Activated naive CD4-positive, alpha-beta T cell treated with anti-CD3 and anti-CD28 coated beads for 36 hours (primary cell): Measurements from ENCODE around the gene BBLN. TPM values are rescaled to one million over a fixed set of nuclear protein-coding genes. Genes with fewer than 3 reads are reported as not detected.
"Not testable (repeated sequence)": the region's sequence is repeated elsewhere in the genome, so short reads cannot be mapped to it uniquely, and the experiment has no call there.

ENCODE experiments used
- CTCF ChIA-PET: fragments of 350-600 bp; sonication (Branson Sonifier 250); formaldehyde crosslinking; loops from one replicate; lab custom pipeline; 2021; ENCODE audit warnings: antibody characterized with exemption; lab: Charles Lee
- DNase-seq: peaks from one replicate; pipeline ENCODE4 v3.0.0-alpha.2; 2020
- H3K27ac Mint-ChIP-seq: one replicate; pipeline ENCODE4 v1.8.0; 2021; ENCODE audit warnings: mild to moderate bottlenecking, mixed read lengths
- H3K27me3 Mint-ChIP-seq: one replicate; pipeline ENCODE4 v1.8.0; 2021; ENCODE audit warnings: low read depth, mixed read lengths
- H3K36me3 Mint-ChIP-seq: one replicate; pipeline ENCODE4 v1.8.0; 2021; ENCODE audit warnings: low read depth, mixed read lengths
- H3K4me1 Mint-ChIP-seq: one replicate; pipeline ENCODE4 v1.8.0; 2021; ENCODE audit warnings: low read depth, mixed read lengths
- H3K4me3 Mint-ChIP-seq: one replicate; pipeline ENCODE4 v1.8.0; 2021; ENCODE audit warnings: mild to moderate bottlenecking, moderate library complexity, mixed read lengths
- H3K9me3 Mint-ChIP-seq: one replicate; pipeline ENCODE4 v1.8.0; 2021; ENCODE audit warnings: mixed read lengths
- intact Hi-C: fragments of 100-400 bp; cut with micrococcal nuclease; formaldehyde crosslinking; loops from one replicate; pipeline ENCODE4 v1.15.1; 2023
- total RNA-seq, 2 experiments: library from RNA; stranded (reverse); gene quantifications; one replicate each; pipeline ENCODE4 v1.2.3, GENCODE V29; 2021

Gene BBLN
- total RNA-seq, 2 experiments from 2014 or later: 73.3 to 77.7 TPM

DNA sequence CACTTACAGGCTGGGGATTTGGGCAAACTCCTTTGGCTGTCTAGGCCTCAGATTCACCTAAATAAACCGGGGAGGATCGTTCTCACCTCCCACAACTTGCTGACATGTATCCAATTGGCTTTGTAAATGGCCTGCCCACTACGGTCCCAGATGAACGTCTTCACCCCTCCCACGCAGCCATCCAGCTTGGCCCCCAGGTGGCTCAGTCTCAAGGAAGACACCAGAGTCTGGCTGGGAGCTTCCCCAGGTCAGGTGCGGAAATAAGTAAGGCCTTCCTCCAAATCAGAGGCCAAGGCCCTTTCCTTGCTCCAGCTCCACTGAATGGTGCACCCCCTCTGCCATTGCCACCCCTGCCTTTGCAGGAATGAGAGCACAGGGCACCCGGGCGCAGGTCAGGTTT, 19.9 kb downstream of the BBLN start:
- H3K36me3 Mint-ChIP-seq: peaks cover 31% of the 10 kb centered on the region
- peaks cover 4% of the 10 kb centered on the region for H3K9me3 Mint-ChIP-seq
- no peak overlapping the region for H3K4me3 Mint-ChIP-seq
- no peak overlapping the region for H3K27ac Mint-ChIP-seq
- no peaks in the 10 kb centered on the region for H3K27me3 Mint-ChIP-seq
- CTCF ChIA-PET: interaction anchor here (0.6 kb wide), 1 partner anchor 15 kb away, joined by 5 read pairs; no protein-coding TSS in a partner anchor
- intact Hi-C loops: no loop called here
- peaks cover 2% of the 10 kb centered on the region for H3K4me1 Mint-ChIP-seq
- no peak for DNase-seq

DNA sequence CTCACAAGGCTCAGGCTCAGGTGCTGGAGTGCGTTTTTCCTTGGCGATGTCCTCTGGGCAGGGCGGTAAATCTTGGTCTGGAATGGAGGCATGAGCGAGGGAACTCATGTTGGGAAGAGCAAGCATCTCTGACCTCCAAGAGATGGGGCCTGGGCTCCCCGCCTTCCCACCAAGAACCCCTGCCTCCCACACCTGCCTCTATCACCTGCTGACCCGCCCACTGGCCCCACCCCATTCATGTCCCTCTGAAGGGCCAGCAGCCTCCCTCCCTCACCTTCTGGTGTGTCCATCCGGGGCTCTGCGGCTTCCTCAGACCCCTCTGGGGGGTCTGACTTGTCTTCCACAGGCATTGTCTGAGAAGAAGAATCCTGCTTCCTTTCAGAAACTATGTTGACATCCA, 20.4 kb downstream of the BBLN start:
- H3K27ac Mint-ChIP-seq: no peak overlapping the region
- peaks cover 2% of the 10 kb centered on the region for H3K4me1 Mint-ChIP-seq
- CTCF ChIA-PET: interaction anchor here (0.6 kb wide), 1 partner anchor 15 kb away, joined by 5 read pairs; no protein-coding TSS in a partner anchor
- intact Hi-C loops: no loop called here
- peaks cover 4% of the 10 kb centered on the region for H3K9me3 Mint-ChIP-seq
- H3K36me3 Mint-ChIP-seq: peaks cover 31% of the 10 kb centered on the region
- no peak for DNase-seq
- H3K27me3 Mint-ChIP-seq: no peaks in the 10 kb centered on the region
- H3K4me3 Mint-ChIP-seq: no peak overlapping the region

DNA sequence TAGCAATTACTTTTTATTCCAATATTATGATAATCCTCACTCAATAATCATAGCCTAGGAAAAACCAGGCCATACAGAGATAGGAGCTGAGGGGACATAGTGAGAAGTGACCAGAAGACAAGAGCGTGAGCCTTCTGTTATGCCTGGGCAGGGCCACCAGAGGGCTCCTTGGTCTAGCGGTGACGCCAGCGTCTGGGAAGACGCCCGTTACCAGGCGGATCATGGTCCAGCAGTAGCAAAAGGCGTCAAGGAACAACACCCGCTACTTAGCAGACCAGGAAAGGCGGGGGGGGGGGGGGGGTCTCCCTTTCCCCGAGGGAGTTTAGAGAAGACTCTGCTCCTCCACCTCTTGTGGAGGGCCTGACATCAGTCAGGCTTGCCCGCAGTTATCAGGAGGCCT, 21.4 kb downstream of the BBLN start:
- H3K27ac Mint-ChIP-seq, H3K9me3 Mint-ChIP-seq, H3K4me1 Mint-ChIP-seq, CTCF ChIA-PET, H3K27me3 Mint-ChIP-seq, DNase-seq, intact Hi-C loops, H3K4me3 Mint-ChIP-seq: not testable (repeated sequence)
- peaks cover 38% of the 10 kb centered on the region for H3K36me3 Mint-ChIP-seq

DNA sequence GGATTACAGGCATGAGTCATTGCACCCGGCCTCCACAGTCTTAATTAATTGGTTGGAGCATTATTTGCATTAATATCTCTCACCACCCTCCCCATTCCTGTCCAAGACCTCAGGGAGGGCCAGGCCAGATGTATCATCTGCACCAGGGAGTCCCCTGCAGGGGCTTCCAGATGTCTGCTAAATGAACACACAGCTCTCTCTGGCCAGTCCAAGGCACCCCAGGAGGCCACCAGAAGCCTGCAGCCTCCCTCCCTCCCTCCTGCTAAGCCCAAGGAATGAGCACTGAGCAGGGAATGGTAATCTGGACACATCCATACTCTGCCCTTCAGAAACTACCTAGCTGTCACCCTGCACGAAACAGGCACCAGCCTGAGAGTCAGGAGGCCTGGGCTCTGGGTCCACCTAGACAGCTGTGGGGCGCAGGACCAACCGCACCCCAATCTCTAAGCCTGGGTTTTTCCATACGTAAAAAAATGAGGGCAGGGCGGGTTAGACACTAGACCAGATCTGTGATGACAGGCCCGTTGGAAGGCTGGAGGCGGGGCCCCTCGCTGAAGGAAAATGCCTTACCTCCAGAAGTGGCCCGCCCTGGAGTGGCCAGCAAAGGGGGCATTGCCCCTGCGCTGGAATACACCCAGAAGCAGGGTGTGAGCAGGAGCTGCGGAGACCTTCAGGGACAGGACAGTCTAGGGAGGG, 23.0 kb downstream of the BBLN start:
- Mint-ChIP-seq H3K9me3 (peaks cover 4% of the 10 kb centered on the region), H3K27me3 (no peaks in the 10 kb centered on the region), H3K36me3 (peaks cover 38% of the 10 kb centered on the region), H3K4me1 (peaks cover 2% of the 10 kb centered on the region), H3K4me3 (no peak overlapping the region), H3K27ac (no peak overlapping the region)
- intact Hi-C loops: no loop called here
- no peak for DNase-seq
- CTCF ChIA-PET: interaction anchor here (0.6 to 0.7 kb wide), 2 partner anchors 8 to 339 kb away, joined by 3 read pairs; no protein-coding TSS in a partner anchor

DNA sequence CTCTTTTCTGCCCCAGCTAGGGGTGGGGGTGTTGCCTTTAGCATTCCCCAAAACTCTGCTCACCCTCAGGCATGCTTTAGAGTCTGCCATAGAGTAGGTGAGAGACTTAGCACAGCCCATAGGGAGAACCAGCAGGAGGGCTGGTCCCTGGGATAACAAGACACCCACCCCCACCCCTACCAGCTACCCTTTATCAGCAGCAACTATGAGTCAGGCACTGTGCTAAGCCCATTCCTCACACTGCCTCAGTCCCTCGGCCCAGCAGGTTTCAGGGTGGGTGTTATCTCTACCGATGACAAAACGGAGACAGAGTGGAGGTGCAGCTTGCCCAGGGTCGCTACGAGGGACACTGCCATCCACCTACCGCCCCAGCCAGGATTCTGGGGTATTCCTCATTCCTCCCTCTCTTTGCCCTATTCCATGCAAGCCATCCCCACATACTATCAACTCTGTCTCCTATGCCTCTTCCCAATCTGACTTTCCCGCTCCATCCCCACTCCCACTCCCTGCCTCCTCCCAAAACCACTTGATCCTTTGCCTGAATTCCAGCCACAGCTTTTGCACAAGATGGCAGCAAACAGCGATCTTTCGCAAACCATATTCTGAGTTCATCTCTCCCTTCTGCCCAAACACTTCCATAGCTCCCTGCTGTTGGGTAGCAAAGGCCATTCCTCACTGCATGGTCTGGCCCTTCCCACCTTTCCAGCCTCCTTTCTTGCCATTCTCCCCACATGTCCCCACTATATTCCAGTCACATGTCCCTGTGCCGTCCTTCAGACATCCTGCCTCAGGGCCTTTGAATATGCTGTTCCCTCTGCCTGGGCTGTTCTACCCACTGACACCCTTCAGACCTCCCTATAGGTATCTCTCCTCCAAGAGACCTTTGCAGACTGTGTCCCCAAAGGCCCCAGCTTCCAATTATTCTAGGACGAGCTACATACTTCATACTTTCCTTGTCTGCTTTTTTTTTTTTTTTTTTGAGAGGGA, 26.2 kb downstream of the BBLN start:
- Mint-ChIP-seq H3K36me3 (peaks cover 18% of the 10 kb centered on the region), H3K27me3 (no peaks in the 10 kb centered on the region), H3K4me3 (no peak overlapping the region), H3K4me1 (peaks cover 19% of the 10 kb centered on the region), H3K9me3 (no peaks in the 10 kb centered on the region), H3K27ac (peak overlapping the region; percentile 27)
- CTCF ChIA-PET: interaction anchor here (0.6 kb wide), 1 partner anchor 16 kb away, joined by 3 read pairs; no protein-coding TSS in a partner anchor
- intact Hi-C loops: no loop called here
- no peak for DNase-seq

DNA sequence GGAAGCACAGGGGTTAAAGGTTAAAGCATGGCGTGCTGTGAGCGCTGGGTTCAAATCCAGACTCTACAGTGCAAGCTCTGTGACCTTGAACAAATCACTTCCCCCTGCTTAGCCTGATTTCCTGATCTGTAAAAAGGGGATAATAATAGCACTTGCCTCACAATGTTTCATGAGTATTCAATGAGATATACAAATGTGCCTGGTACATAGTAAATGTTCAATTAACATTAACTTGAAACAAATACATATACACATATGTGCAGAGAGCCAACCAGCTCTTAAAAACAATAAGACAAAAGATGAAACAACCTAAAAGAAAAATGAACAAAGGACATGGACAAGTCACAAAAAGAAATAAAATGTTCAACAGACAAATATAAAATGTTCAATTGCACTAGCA, 27.3 kb downstream of the BBLN start:
- H3K27me3 Mint-ChIP-seq: no peaks in the 10 kb centered on the region
- CTCF ChIA-PET: interaction anchor here (0.8 kb wide), 1 partner anchor 11 kb away, joined by 4 read pairs; no protein-coding TSS in a partner anchor
- intact Hi-C loops: no loop called here
- H3K4me3 Mint-ChIP-seq: no peak overlapping the region
- DNase-seq: no peak
- peaks cover 23% of the 10 kb centered on the region for H3K4me1 Mint-ChIP-seq
- peaks cover 17% of the 10 kb centered on the region for H3K36me3 Mint-ChIP-seq
- H3K27ac Mint-ChIP-seq: no peak overlapping the region
- H3K9me3 Mint-ChIP-seq: no peaks in the 10 kb centered on the region

DNA sequence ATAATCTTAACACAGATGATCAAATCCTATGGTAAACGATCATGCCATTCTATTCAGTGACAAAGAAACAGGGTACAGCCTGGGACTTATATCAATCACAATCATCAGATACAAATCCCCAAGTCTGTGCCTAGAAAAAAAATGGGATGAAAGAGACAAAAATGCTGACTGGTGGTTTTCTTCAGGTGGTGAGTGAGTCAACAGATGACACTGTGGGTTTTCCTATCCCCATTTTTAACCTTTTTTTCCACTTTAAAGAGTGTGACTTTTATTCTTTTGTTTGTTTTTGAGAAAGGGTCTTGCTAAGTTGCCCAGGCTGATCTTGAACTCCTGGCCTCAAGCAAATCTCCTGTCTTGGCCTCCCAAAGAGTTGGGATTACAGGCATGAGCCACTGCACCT, 28.1 kb downstream of the BBLN start:
- H3K27ac Mint-ChIP-seq: no peak overlapping the region
- no peak for DNase-seq
- H3K4me1 Mint-ChIP-seq: peaks cover 23% of the 10 kb centered on the region
- peaks cover 11% of the 10 kb centered on the region for H3K36me3 Mint-ChIP-seq
- H3K4me3 Mint-ChIP-seq: no peak overlapping the region
- H3K27me3 Mint-ChIP-seq: no peaks in the 10 kb centered on the region
- intact Hi-C loops: no loop called here
- H3K9me3 Mint-ChIP-seq: no peaks in the 10 kb centered on the region
- CTCF ChIA-PET: no interaction called here

DNA sequence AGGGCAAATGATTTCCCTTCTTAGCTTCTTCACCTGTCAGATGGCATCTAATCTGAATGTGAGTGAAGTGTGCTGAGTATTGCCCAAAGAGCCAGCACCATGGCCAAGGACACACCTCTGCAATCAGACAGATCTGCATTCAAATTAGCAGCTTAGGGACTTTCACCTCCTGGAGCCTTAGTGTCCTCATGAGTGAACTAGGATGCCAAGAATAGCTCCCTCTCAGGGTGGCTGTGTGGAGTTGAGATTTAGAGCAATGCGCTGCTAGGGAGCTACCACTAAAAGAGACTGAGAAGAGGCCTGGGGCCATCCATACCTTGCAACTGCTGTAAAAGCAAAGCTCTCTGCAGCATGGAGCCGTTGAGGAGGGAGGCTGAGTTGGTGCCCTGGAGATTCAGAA, 29.9 kb downstream of the BBLN start:
- peaks cover 11% of the 10 kb centered on the region for H3K36me3 Mint-ChIP-seq
- peak overlapping the region; percentile 96 for H3K4me3 Mint-ChIP-seq
- H3K27me3 Mint-ChIP-seq: no peaks in the 10 kb centered on the region
- peak overlapping the region; percentile 11 for H3K27ac Mint-ChIP-seq
- intact Hi-C loops: loop anchor here (2.0 to 5.0 kb wide), 2 partner anchors 61 to 87 kb away; partner anchors contain the start of genes GOLGA2 and SWI5
- CTCF ChIA-PET: interaction anchor here (0.7 to 1.6 kb wide), 9 partner anchors 10 to 172 kb away, joined by 3 to 6 read pairs (median 3); no protein-coding TSS in a partner anchor
- H3K4me1 Mint-ChIP-seq: peaks cover 21% of the 10 kb centered on the region
- H3K9me3 Mint-ChIP-seq: no peaks in the 10 kb centered on the region
- no peak for DNase-seq

DNA sequence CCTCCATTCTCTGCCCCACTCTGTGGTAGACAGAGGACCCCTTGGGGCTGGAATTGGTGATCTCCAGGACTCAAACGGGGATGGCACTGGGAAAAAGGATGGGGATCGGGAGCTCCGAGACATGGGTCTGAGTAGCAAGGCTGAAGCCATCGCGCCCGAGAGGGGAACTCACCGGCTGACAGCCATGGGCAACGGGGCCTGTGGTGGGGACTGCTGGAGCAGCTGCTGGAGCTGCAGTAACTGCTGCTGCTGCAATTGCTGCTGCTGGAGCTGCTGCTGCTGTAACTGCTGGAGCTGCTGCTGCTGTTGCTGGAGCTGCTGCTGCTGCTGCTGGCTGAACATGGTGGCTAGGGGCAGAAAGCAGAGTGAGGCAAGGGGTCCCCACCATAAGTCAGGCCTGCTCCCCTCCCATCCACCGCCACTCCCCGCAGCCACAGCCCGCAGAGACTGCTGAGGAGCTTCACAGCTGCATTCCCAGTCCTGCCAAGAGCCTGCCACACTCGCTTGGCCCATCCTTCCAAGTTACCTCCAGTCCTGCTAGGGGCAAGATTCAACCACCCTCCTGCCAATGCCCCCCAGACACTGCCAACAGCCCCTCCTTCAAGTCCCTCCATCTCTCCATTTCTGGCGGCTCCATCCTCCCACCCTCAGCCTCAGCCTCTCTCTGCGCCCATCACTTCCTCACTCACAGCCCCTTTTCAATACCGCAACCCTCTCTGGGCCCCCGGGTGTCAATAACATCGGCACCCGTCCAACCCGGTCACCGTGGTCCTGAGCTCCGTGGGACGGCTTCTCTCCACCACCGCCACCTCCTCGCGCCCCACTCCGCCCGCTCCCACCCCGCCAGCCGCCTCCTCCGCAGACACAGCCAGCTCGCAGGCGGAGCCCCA, 30.7 kb downstream of the BBLN start:
- peaks cover 10% of the 10 kb centered on the region for H3K36me3 Mint-ChIP-seq
- CTCF ChIA-PET: interaction anchor here (0.6 to 1.6 kb wide), 13 partner anchors 9 to 247 kb away, joined by 3 to 6 read pairs (median 3); no protein-coding TSS in a partner anchor
- intact Hi-C loops: loop anchor here (1.0 to 5.0 kb wide), 3 partner anchors 30 to 87 kb away; partner anchors contain the start of genes BBLN, GOLGA2 and SWI5
- H3K27me3 Mint-ChIP-seq: no peaks in the 10 kb centered on the region
- H3K27ac Mint-ChIP-seq: peak overlapping the region; percentile 83
- peaks cover 21% of the 10 kb centered on the region for H3K4me1 Mint-ChIP-seq
- peak; percentile 37 for DNase-seq
- H3K9me3 Mint-ChIP-seq: no peaks in the 10 kb centered on the region
- H3K4me3 Mint-ChIP-seq: peak overlapping the region; percentile 96

DNA sequence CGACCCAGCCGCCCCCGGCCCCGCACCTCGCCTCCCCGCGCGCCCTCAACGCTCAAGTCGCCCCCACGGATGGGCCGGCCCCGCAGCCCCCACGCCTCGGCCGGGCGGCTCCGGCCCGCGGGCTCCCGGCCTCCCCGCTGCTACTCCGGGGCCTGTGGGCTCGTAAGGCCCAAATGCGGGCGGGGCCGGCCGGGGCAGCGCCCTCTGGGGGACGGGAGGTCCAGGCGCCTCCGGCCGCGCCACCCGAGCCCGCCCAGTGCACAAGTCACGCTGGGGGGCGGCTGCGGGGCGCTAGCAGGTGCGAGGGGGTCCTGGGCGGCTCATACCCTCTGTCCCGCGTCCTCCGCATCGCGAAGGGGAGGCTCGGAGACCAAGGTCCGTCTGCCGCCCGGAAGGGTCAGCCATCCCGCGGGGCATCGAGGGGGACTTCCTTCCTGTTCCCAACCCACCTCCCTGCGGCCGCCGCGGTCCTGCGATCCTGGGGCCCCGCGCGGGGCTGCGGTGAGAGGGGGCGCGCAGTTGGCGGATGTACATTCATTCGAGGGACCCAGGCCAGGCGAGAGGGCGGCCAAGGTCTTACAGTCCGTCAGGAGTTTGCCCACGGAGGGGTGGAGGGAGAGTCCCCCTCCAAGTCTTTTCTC, 31.5 kb downstream of the BBLN start, which contains the start of gene CIZ1:
Gene CIZ1, minus strand, starts transcription at position 167 of the 641 bp plus-strand sequence. CDS start 715 bp downstream, outside the sequence.
- Mint-ChIP-seq H3K27ac (peak within 1 kb of the TSS; percentile 83), H3K4me3 (peak within 1 kb of the TSS; percentile 96)
- intact Hi-C loops: loop anchor here (1.0 to 5.0 kb wide), 6 partner anchors 27 to 265 kb away; partner anchors contain the start of genes BBLN, GOLGA2, ODF2 and SLC27A4

More for the DNA sequence above, 31.5 kb downstream of the BBLN start, which contains the start of gene CIZ1:
- H3K4me1 Mint-ChIP-seq: peaks cover 21% of the 10 kb centered on the region
- CTCF ChIA-PET: interaction anchor here (1.0 to 1.6 kb wide), 8 partner anchors 8 to 172 kb away, joined by 3 to 6 read pairs (median 4); no protein-coding TSS in a partner anchor
- DNase-seq: peak; percentile 71
- H3K36me3 Mint-ChIP-seq: peaks cover 4% of the 10 kb centered on the region
- H3K27me3 Mint-ChIP-seq: no peaks in the 10 kb centered on the region
- no peaks in the 10 kb centered on the region for H3K9me3 Mint-ChIP-seq
